ENCODE results near the gene MLLT10.

Gene MLLT10

GRCh38 chr10:21522631-21523406, 11.2 kb upstream of the MLLT10 start:
- ChIA-PET POLR2A (ENCODE audit: low non-redundant PET) (no interaction called here), CTCF (interaction anchor here (0.8 kb wide), 1 partner anchor 444 kb away, joined by 5 read pairs; no protein-coding TSS in a partner anchor)
- TF ChIP-seq CTCF (conservative IDR thresholded peaks at IDR 0.05; ENCODE audit: low read depth) = no peak
- H3K27ac ChIP-seq = no peak overlapping the region
- DNase-seq (ENCODE audit: low spot score) = no peak

- no peak for TF ChIP-seq CTCF (conservative IDR thresholded peaks at IDR 0.05; ENCODE audit: low read depth)
- DNase-seq (ENCODE audit: low spot score) = no peak
- POLR2A ChIA-PET (ENCODE audit: low non-redundant PET) = no interaction called here
- no peak overlapping the region for H3K27ac ChIP-seq
- CTCF ChIA-PET = no interaction called here
Observed at GRCh38 chr10:21523557-21524008, 10.4 kb upstream of the MLLT10 start.

- TF ChIP-seq CTCF (conservative IDR thresholded peaks at IDR 0.05; ENCODE audit: low read depth) = no peak
- H3K27ac ChIP-seq = no peak overlapping the region; the same call in 1 of the 2 replicates
- ChIA-PET POLR2A (ENCODE audit: low non-redundant PET) (no interaction called here), CTCF (interaction anchor here (0.6 to 0.9 kb wide), 4 partner anchors 25 to 438 kb away, joined by 3 to 4 read pairs (median 4); no protein-coding TSS in a partner anchor)
- no peak for DNase-seq (ENCODE audit: low spot score)
Observed at GRCh38 chr10:21524131-21524525, 9.9 kb upstream of the MLLT10 start.

- TF ChIP-seq CTCF (conservative IDR thresholded peaks at IDR 0.05; ENCODE audit: low read depth) = no peak
- DNase-seq (ENCODE audit: low spot score) = no peak
- CTCF ChIA-PET = interaction anchor here (0.6 to 0.9 kb wide), 4 partner anchors 26 to 437 kb away, joined by 3 to 4 read pairs (median 4); no protein-coding TSS in a partner anchor
- POLR2A ChIA-PET (ENCODE audit: low non-redundant PET) = interaction anchor here (0.6 kb wide), 1 partner anchor 175 kb away, joined by 6 read pairs; no protein-coding TSS in a partner anchor
- peak overlapping the region; percentile 99 for H3K27ac ChIP-seq
Observed at GRCh38 chr10:21524526-21525366, 9.3 kb upstream of the MLLT10 start.

GRCh38 chr10:21525367-21526187, 8.5 kb upstream of the MLLT10 start, which contains the start of gene SKIDA1:
Gene SKIDA1 (minus strand): TSS chr10:21525682. CDS start chr10:21517822, 7,860 bp downstream.
- ChIA-PET POLR2A (ENCODE audit: low non-redundant PET) (interaction anchor here (0.6 kb wide), 1 partner anchor 176 kb away, joined by 6 read pairs; no protein-coding TSS in a partner anchor), CTCF (interaction anchor here (0.5 to 1.0 kb wide), 3 partner anchors 11 to 230 kb away, joined by 3 to 5 read pairs (median 3); no protein-coding TSS in a partner anchor)
- peak within 1 kb of the TSS; percentile 99 for H3K27ac ChIP-seq
- no peak for TF ChIP-seq CTCF (conservative IDR thresholded peaks at IDR 0.05; ENCODE audit: low read depth)
- DNase-seq (ENCODE audit: low spot score) = peak; percentile 80

All from RWPE1 (cell line).